Kidney glomerular epithelial cell (primary cell): ENCODE data around the gene PPP1R18.
A peak's percentile ranks its signal among the peaks of the same experiment; 100 is the strongest.
"Not testable (repeated sequence)": the region's sequence is repeated elsewhere in the genome, so short reads cannot be mapped to it uniquely, and the experiment has no call there.

Source experiments
- DNase-seq: peaks from one replicate; lab custom pipeline; 2025; lab: John Stamatoyannopoulos, UW

The PPP1R18 gene

GRCh38 chr6:30686009-30686907 lies at the start of gene PPP1R18:
Gene PPP1R18 (minus strand): TSS chr6:30686645. CDS start chr6:30686018, 627 bp downstream.
- DNase-seq = peak; percentile 72

- DNase-seq = no peak
Observed at GRCh38 chr6:30735668-30736314, 49.3 kb upstream of the PPP1R18 start.

GRCh38 chr6:30732237-30732943 lies 45.9 kb upstream of the PPP1R18 start:
- no peak for DNase-seq

GRCh38 chr6:30730601-30731435 lies 44.4 kb upstream of the PPP1R18 start:
- DNase-seq = peak; percentile 72

GRCh38 chr6:30727920-30728553 lies 41.6 kb upstream of the PPP1R18 start:
- DNase-seq = no peak

- no peak for DNase-seq
Observed at GRCh38 chr6:30726506-30727413, 40.3 kb upstream of the PPP1R18 start.

GRCh38 chr6:30725713-30726505 lies 39.5 kb upstream of the PPP1R18 start:
- DNase-seq = peak; percentile 55

GRCh38 chr6:30724906-30725667 lies 38.6 kb upstream of the PPP1R18 start:
- DNase-seq = no peak

- not testable (repeated sequence) for DNase-seq
Observed at GRCh38 chr6:30723843-30724741, 37.6 kb upstream of the PPP1R18 start.

- DNase-seq = not testable (repeated sequence)
Observed at GRCh38 chr6:30723159-30723842, 36.9 kb upstream of the PPP1R18 start.

GRCh38 chr6:30722280-30723112 lies 36.1 kb upstream of the PPP1R18 start:
- DNase-seq = peak; percentile 51

GRCh38 chr6:30722025-30722279 lies 35.5 kb upstream of the PPP1R18 start:
- DNase-seq = not testable (repeated sequence)

GRCh38 chr6:30721198-30722024 lies 35.0 kb upstream of the PPP1R18 start:
- DNase-seq = peak; percentile 77

GRCh38 chr6:30720738-30721197 lies 34.3 kb upstream of the PPP1R18 start:
- DNase-seq = no peak
